HG03354 (cell line): ENCODE results near the gene PRPF6.

Experiments
- ATAC-seq: cut with Tn5 transposase; IDR thresholded peaks from one replicate; pipeline ENCODE4 v1.9.1; 2021; ENCODE audit warnings: mild to moderate bottlenecking; ENCODE audit not compliant: unreplicated experiment, poor library complexity, severe bottlenecking

Gene PRPF6

GRCh38 chr20:64080813-64081623 is 100.1 kb downstream of the PRPF6 start:
- no peak for ATAC-seq

GRCh38 chr20:64081624-64081964 is 100.7 kb downstream of the PRPF6 start:
- ATAC-seq: no peak

- no peak for ATAC-seq
Measured at GRCh38 chr20:64082126-64082731, 101.3 kb downstream of the PRPF6 start.
